Smooth muscle cell (in vitro differentiated cells): Measurements from ENCODE around the gene MRM2. TPM values are rescaled to one million over a fixed set of nuclear protein-coding genes. Genes with fewer than 3 reads are reported as not detected.

ENCODE experiments used
- DNase-seq: peaks from one replicate; lab custom pipeline; 2025; ENCODE audit not compliant: unreplicated experiment; lab: John Stamatoyannopoulos, UW
- H2AFZ ChIP-seq: fragments of 200-600 bp; sonication (generic); 2 replicates; pipeline ENCODE4 v1.6.0; 2016; ENCODE audit warnings: antibody characterized with exemption, low read depth, mild to moderate bottlenecking
- H3F3A ChIP-seq: fragments of 200-600 bp; sonication (generic); 2 replicates; pipeline ENCODE4 v1.6.0; 2017; ENCODE audit warnings: antibody characterized with exemption, low read depth
- H3K27ac ChIP-seq: fragments of 200-600 bp; sonication (generic); 2 replicates; pipeline ENCODE4 v1.5.1; 2016; ENCODE audit warnings: low read depth, mild to moderate bottlenecking
- H3K27me3 ChIP-seq: fragments of 200-600 bp; sonication (generic); 2 replicates; pipeline ENCODE4 v1.6.1; 2016; ENCODE audit warnings: low read depth, mild to moderate bottlenecking
- H3K36me3 ChIP-seq: fragments of 200-600 bp; sonication (generic); 2 replicates; pipeline ENCODE4 v1.5.1; 2016; ENCODE audit warnings: low read depth
- H3K4me1 ChIP-seq: fragments of 200-600 bp; sonication (generic); 2 replicates; pipeline ENCODE4 v1.5.1; 2016; ENCODE audit warnings: low read depth
- H3K4me2 ChIP-seq: fragments of 200-600 bp; sonication (generic); 2 replicates; pipeline ENCODE4 v1.6.0; 2016; ENCODE audit warnings: mild to moderate bottlenecking
- H3K4me3 ChIP-seq: fragments of 200-600 bp; sonication (generic); 2 replicates; pipeline ENCODE4 v1.5.1; 2016; ENCODE audit warnings: mild to moderate bottlenecking
- H3K79me2 ChIP-seq: fragments of 200-600 bp; sonication (generic); 2 replicates; pipeline ENCODE4 v1.6.0; 2016; ENCODE audit warnings: low read depth, mild to moderate bottlenecking
- H3K9ac ChIP-seq: fragments of 200-600 bp; sonication (generic); 2 replicates; pipeline ENCODE4 v1.6.0; 2016; ENCODE audit warnings: low read depth
- H3K9me3 ChIP-seq: fragments of 200-600 bp; sonication (generic); replicated peaks from 2 replicates; pipeline ENCODE4 v1.5.1; 2016; ENCODE audit warnings: low read depth
- H4K20me1 ChIP-seq: fragments of 200-600 bp; sonication (generic); 2 replicates; pipeline ENCODE4 v1.6.0; 2016; ENCODE audit warnings: low read depth
- CTCF ChIP-seq: fragments of 200-600 bp; sonication (generic); IDR thresholded peaks from 2 replicates; pipeline ENCODE4 v1.5.1; 2017; ENCODE audit warnings: borderline replicate concordance, mild to moderate bottlenecking, antibody characterized with exemption; ENCODE audit not compliant: insufficient read depth, poor library complexity, severe bottlenecking
- WGBS: methylation state at CpG from one replicate; pipeline ENCODE4 v1.1.7; 2016; ENCODE audit warnings: low lambda C conversion rate; 5-methylcytosine and 5-hydroxymethylcytosine counted together
- polyA plus RNA-seq: library from polyadenylated mRNA; unstranded; fragments of >200 nt; fragmentation: Nextera tagmentation; extraction: Ambion mirVana; gene quantifications from 2 replicates; pipeline ENCODE4 v1.2.1, GENCODE V29; 2016
- total RNA-seq: library from RNA; depleted of rRNA; stranded (reverse); fragments of >200 nt; gene quantifications from 2 replicates; pipeline ENCODE4 v1.2.3, GENCODE V29; 2014

Gene MRM2
- total and polyA plus RNA-seq, 2 experiments from 2014 or later, result 17.1 to 30.8 TPM

DNA sequence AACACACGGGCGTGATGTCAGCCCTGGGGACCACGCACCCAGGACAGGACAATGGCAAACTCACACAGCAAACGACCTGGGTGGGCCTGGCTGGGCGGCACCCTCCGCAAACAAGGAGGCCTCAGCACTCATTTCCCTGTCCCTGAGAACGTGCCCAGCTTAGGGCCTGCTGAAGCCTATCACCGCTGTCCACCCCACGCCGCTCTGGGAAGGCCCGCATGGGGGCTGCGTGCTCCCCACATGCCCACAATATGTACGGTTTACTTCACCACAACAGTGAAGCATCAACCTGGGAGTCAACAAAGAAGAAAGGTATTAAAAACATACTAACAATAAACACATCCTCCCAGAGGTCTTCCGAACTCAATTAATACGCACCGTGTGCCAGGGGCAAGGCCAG is 21.5 kb downstream of the MRM2 start:
- Histone ChIP-seq H3K27ac (no peak overlapping the region), H3K36me3 (peaks cover 1% of the 10 kb centered on the region), H3K4me3 (no peak overlapping the region), H3K4me1 (no peaks in the 10 kb centered on the region), H3F3A (no peaks in the 10 kb centered on the region), H3K79me2 (no peaks in the 10 kb centered on the region), H3K9ac (no peak overlapping the region), H3K9me3 (no peaks in the 10 kb centered on the region), H3K4me2 (no peak overlapping the region), H2AFZ (no peak overlapping the region), H4K20me1 (peaks cover 18% of the 10 kb centered on the region), H3K27me3 (no peaks in the 10 kb centered on the region)
- TF ChIP-seq CTCF, result no peak
- 94% methylated on average over 16 of the region's 16 CpGs for WGBS
- DNase-seq, result no peak

GRCh38 chr7:2220030-2220429 is 22.0 kb downstream of the MRM2 start:
- no peak overlapping the region for H3K9ac ChIP-seq
- TF ChIP-seq CTCF, result no peak
- no peaks in the 10 kb centered on the region for H3K9me3 ChIP-seq
- no peak overlapping the region for H2AFZ ChIP-seq
- no peaks in the 10 kb centered on the region for H3K27me3 ChIP-seq
- no peaks in the 10 kb centered on the region for H3F3A ChIP-seq
- H3K27ac ChIP-seq, result no peak overlapping the region
- peaks cover 18% of the 10 kb centered on the region for H4K20me1 ChIP-seq
- no peaks in the 10 kb centered on the region for H3K4me1 ChIP-seq
- no peak overlapping the region for H3K4me2 ChIP-seq
- H3K36me3 ChIP-seq, result peaks cover 3% of the 10 kb centered on the region
- 99% methylated on average over 16 of the region's 19 CpGs for WGBS
- H3K79me2 ChIP-seq, result no peaks in the 10 kb centered on the region
- H3K4me3 ChIP-seq, result no peak overlapping the region
- DNase-seq, result no peak

DNA sequence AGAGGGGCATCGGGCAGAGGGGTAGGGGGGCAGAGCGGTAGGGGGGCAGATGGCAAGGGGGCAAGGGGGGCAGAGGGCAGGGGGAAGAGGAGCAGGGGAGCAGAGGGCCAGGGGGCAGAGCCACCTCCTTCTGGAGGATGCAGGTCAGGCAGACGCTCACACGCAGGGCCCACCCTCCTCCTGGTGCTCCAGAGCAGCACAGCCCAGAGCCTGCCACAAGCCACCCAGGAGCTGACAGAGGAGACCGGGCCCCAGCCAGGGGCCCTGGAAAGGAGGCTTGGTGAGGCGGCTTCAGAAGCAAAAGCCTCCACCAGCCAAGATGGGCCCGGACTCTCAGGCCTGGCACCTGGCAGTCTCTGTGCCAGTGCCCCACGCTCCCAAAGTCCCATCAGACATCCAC is 22.4 kb downstream of the MRM2 start:
- Histone ChIP-seq H3K4me3 (no peak overlapping the region), H3K9ac (no peak overlapping the region), H3K27ac (no peak overlapping the region), H2AFZ (no peak overlapping the region), H3K36me3 (peaks cover 3% of the 10 kb centered on the region), H3K27me3 (no peaks in the 10 kb centered on the region), H3K4me2 (no peak overlapping the region), H4K20me1 (peaks cover 18% of the 10 kb centered on the region), H3K79me2 (no peaks in the 10 kb centered on the region), H3K4me1 (no peaks in the 10 kb centered on the region), H3K9me3 (no peaks in the 10 kb centered on the region), H3F3A (no peaks in the 10 kb centered on the region)
- WGBS, result 100% methylated on average over 6 of the region's 8 CpGs
- DNase-seq, result no peak
- no peak for TF ChIP-seq CTCF

DNA sequence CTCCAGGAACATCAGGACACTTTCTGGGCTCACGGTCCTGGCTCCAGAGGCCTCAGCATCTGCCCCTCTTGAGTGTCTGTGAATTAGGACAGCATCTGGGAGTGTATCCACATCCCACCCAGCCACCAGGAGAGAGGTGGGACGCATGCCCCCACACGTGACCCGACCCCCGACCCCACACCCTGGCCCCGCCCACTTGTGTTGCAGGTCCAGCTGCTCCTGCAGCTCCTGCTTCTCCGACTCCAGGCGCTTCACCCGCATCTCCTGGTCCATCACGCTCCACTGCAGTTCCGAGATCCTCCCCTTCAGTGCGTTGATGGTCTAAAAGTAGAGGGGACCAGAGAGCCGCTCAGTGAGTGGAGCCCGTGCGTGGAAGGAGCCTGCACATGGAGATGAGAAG is 22.9 kb downstream of the MRM2 start:
- no peak for DNase-seq
- WGBS, result 95% methylated on average over 14 of the region's 15 CpGs
- no peak overlapping the region for H3K4me3 ChIP-seq
- H3K79me2 ChIP-seq, result no peaks in the 10 kb centered on the region
- H3K9ac ChIP-seq, result no peak overlapping the region
- H3F3A ChIP-seq, result no peaks in the 10 kb centered on the region
- H3K4me1 ChIP-seq, result no peaks in the 10 kb centered on the region
- no peak for TF ChIP-seq CTCF
- H4K20me1 ChIP-seq, result peaks cover 18% of the 10 kb centered on the region
- no peaks in the 10 kb centered on the region for H3K27me3 ChIP-seq
- H2AFZ ChIP-seq, result no peak overlapping the region
- peaks cover 3% of the 10 kb centered on the region for H3K36me3 ChIP-seq
- H3K4me2 ChIP-seq, result no peak overlapping the region
- no peak overlapping the region for H3K27ac ChIP-seq
- no peaks in the 10 kb centered on the region for H3K9me3 ChIP-seq
